Stimulated activated effector memory CD8-positive, alpha-beta T cell treated with anti-CD3 and anti-CD28 coated beads, Interleukin-12 subunit alpha, Interleukin-12 subunit beta, amount 100 ng/mL, for 72 hours (primary cell): ENCODE measurements around the gene BARHL2.

ENCODE experiments used
- ATAC-seq: fragments of 150-1000 bp; cut with Tn5 transposase; 2 replicates; pipeline ENCODE4 v1.10.0; 2021
- DNase-seq, 2 donors: peaks; one replicate each; pipeline ENCODE4 v3.0.0; 2021 to 2022; ENCODE audit warnings: low spot score in 2 of 2
- H3K27ac Mint-ChIP-seq: one replicate; pipeline ENCODE4 v1.8.0; 2022; ENCODE audit warnings: mild to moderate bottlenecking, mixed read lengths
- H3K36me3 Mint-ChIP-seq: one replicate; pipeline ENCODE4 v1.8.0; 2022; ENCODE audit warnings: mild to moderate bottlenecking, mixed read lengths
- H3K4me1 Mint-ChIP-seq: one replicate; pipeline ENCODE4 v1.8.0; 2022; ENCODE audit warnings: mixed read lengths
- H3K4me3 Mint-ChIP-seq: one replicate; pipeline ENCODE4 v1.8.0; 2022; ENCODE audit warnings: mild to moderate bottlenecking, mixed read lengths
- H3K9me3 Mint-ChIP-seq: one replicate; pipeline ENCODE4 v1.8.0; 2022; ENCODE audit warnings: mixed read lengths

Gene BARHL2

DNA sequence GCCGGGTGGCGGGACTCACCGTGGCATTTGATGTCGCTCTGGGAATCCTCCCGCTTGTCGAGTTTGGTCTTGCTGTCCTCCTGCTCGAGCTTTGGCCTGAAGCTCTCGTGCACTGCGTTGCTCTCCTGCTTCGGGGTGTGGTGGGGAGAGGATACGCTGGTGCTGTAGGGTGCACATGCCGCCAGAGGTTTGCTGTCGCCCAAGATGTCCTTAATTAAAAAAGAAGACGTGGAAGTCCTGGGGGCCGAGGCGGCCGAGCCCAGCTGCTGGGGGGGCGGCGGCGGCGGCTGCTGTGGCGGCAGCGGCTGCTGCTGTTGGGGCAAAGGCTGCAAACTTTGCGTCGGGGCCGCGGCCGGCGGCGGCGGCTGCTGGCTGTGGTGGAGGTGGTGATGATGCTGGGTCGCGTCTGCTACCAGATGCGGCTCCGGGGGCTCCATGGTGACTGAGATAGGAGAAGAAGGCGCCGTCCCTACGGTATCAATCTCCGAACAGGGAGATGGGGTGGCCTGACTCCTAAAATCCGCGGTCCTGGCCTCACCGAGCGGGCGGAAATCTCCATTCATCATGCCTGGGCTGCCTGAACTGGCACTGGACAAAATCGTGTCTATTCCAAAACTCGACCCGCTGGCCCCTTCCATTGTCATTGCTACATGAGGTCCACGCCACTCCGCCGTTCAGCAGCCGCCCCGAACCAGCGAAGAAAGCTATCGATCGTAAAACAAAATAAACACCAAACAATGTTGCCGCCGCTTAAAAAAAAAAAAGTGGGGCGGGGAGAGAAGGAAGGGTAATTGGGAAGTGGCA lies at the start of gene BARHL2:
Gene BARHL2, minus strand, starts transcription at position 751 of the 804 bp plus-strand sequence. Its CDS starts 107 bp downstream, at position 644.
- Mint-ChIP-seq H3K9me3 (no peaks in the 10 kb centered on the region), H3K4me1 (peaks cover 42% of the 10 kb centered on the region), H3K4me3 (peak within 1 kb of the TSS; percentile 57), H3K36me3 (peaks cover 36% of the 10 kb centered on the region), H3K27ac (peak within 1 kb of the TSS; percentile 78)
- DNase-seq = peak in 1 of 2 donors; percentile 48
- no peak for ATAC-seq

- H3K36me3 Mint-ChIP-seq = no peaks in the 10 kb centered on the region
These were observed 46.8 kb upstream of the BARHL2 start for GRCh38 chr1:90763930-90764329.

DNA sequence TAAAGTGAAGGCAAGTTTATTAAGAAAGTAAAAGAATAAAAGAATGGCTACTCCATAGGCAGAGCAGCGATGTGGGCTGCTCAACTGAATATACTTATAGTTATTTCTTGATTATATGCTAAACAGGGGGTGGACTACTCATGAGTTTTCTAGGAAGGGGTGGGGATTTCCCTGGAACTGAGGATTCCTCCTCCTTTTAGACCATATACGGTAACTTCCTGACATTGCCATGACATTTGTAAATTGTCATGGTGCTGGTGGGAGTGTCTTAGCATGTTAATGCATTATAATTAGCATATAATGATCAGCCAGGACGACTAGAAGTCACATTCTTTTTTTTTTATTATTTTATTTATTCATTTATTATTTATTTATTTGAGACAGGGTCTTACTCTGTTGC lies 46.4 kb upstream of the BARHL2 start:
- no peak overlapping the region for H3K4me3 Mint-ChIP-seq
- H3K36me3 Mint-ChIP-seq = no peaks in the 10 kb centered on the region

More at GRCh38 chr1:90763930-90764329, 46.8 kb upstream of the BARHL2 start:
- Mint-ChIP-seq H3K4me1 (peaks cover 5% of the 10 kb centered on the region), H3K27ac (no peak overlapping the region), H3K9me3 (peaks cover 3% of the 10 kb centered on the region), H3K4me3 (no peak overlapping the region)
- ATAC-seq = no peak
- no peak for DNase-seq

DNA sequence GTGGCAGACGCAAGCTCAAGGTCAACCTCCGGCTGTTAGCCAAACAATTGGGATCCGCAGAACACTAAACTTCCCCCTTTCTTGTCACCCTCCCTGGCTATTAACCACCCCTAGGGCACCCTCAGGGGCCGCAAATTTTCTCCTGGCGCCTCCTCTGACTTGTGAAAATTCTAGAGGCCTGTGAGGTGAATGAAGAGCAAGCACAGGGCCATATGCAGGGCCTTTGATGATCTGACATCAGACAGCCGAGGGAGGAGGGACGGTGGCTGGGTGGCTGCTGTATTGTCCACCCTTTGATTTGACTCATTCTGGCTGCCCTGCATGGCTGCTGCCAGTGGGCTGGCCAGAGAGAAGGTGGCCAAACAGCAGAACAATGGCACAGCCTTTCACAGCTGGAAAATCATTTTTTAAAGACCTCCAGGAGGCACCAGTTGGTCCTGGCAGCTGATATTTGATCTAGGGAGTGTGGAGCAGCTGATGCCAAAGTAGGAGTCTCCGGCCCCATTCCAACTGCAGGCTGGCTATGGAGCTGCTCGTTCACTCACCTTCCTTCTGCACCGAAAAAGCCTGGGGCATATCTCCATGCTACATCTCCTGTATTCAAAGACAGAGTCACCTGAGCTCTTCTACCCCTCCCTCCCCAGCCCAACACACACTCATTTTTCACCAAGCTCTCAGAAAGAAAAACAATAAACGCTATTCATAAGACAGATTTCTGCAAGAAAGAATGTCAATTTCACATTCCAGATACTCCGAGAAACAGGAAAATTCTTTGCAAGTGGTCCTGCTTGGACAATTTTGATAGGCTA lies 44.9 kb upstream of the BARHL2 start:
- no peak overlapping the region for H3K27ac Mint-ChIP-seq
- H3K9me3 Mint-ChIP-seq = peaks cover 3% of the 10 kb centered on the region
- no peaks in the 10 kb centered on the region for H3K36me3 Mint-ChIP-seq
- DNase-seq (no peak), ATAC-seq (no peak)
- no peak overlapping the region for H3K4me3 Mint-ChIP-seq
- H3K4me1 Mint-ChIP-seq = peaks cover 5% of the 10 kb centered on the region

More for the DNA sequence above, 46.4 kb upstream of the BARHL2 start:
- H3K9me3 Mint-ChIP-seq = peaks cover 3% of the 10 kb centered on the region
- DNase-seq (no peak), ATAC-seq (no peak)
- no peak overlapping the region for H3K27ac Mint-ChIP-seq
- H3K4me1 Mint-ChIP-seq = peaks cover 5% of the 10 kb centered on the region

- no peak overlapping the region for H3K4me3 Mint-ChIP-seq
- DNase-seq (no peak), ATAC-seq (peak; percentile 26)
- peaks cover 5% of the 10 kb centered on the region for H3K4me1 Mint-ChIP-seq
- peaks cover 3% of the 10 kb centered on the region for H3K9me3 Mint-ChIP-seq
- H3K36me3 Mint-ChIP-seq = no peaks in the 10 kb centered on the region
- H3K27ac Mint-ChIP-seq = no peak overlapping the region
These were observed 44.1 kb upstream of the BARHL2 start for GRCh38 chr1:90761156-90761555.

DNA sequence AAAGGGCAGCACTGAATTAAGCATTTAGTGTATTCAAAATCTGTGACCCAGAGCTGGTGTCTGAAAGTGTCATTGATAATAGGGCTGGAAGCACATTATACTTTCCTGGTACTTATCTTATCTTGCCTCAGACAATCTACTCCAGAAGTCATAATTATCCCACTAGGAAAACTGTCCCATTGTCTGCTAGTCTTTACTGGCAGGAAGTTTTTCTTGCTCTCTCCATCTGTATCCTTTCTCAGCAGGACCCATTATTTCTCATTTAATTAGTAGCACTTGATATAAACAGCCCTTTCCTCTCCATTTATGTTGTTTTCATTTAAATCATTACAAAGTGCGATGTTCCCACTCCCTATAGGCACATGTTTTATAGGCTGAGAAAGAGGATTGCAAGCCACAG lies 36.5 kb upstream of the BARHL2 start:
- Mint-ChIP-seq H3K27ac (no peak overlapping the region), H3K4me3 (no peak overlapping the region), H3K4me1 (no peaks in the 10 kb centered on the region), H3K9me3 (no peaks in the 10 kb centered on the region), H3K36me3 (no peaks in the 10 kb centered on the region)
- DNase-seq (no peak), ATAC-seq (no peak)

DNA sequence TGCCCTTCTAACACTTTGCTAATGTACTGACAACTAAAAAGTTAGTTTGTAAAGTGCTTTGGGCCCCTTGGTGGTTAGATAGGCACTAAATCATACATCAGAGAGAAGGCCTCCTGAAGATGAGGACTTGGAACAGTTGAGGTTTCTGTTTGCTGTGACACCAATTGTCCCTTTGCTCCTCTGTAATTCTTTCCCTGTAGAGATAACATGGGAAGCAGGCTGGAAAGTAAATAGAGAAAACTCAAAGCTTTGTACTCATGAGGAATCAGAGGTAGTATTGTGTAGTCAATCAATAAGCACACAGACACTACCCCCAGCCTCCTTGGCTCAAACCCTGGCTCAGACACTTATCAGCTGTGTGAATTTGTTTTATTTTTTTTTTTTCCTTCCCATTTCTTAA lies 31.6 kb upstream of the BARHL2 start:
- Mint-ChIP-seq H3K27ac (no peak overlapping the region), H3K4me3 (no peak overlapping the region), H3K9me3 (no peaks in the 10 kb centered on the region), H3K4me1 (no peaks in the 10 kb centered on the region), H3K36me3 (no peaks in the 10 kb centered on the region)
- ATAC-seq (no peak), DNase-seq (no peak)

DNA sequence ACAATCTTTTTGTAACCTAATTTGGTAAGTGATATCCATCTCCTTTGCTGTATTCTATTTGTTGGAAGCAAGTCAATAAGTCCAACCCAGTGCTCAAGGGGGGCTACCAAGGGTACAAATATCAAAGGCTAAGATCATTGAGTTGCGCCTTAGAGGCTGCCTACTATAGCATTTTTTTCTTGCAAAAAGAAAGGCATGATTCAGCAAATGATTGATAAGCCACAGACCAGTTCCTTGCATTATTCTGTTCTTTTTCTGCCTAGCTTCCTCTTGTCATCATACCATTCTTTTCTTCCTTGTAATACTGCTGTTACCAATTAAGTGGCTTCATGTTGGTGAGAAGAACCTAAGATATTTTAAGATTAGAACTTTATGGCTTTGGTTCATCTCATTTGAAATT lies 29.8 kb upstream of the BARHL2 start:
- Mint-ChIP-seq H3K9me3 (no peaks in the 10 kb centered on the region), H3K27ac (no peak overlapping the region), H3K4me1 (no peaks in the 10 kb centered on the region), H3K36me3 (no peaks in the 10 kb centered on the region), H3K4me3 (no peak overlapping the region)
- no peak for ATAC-seq
- no peak for DNase-seq

DNA sequence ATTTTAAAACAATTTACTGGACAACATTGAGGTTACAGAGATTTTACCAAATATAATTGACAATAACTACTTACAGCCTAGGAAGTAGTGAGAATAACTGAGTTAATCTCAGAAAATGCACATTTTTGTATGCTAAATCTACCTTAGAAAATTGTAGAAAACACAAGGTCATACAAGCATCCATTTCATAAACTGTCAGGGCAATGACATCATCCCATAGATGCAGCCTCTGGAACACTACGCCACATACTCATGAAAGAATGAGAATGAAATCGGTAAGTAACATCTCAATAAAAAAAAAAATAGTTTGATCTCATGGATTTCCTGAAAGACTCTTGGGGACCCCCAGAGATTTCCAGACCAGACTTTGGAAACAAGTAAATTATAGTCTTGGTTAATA lies 28.9 kb upstream of the BARHL2 start:
- no peak for ATAC-seq
- DNase-seq = no peak
- H3K4me3 Mint-ChIP-seq = no peak overlapping the region
- H3K9me3 Mint-ChIP-seq = no peaks in the 10 kb centered on the region
- H3K27ac Mint-ChIP-seq = no peak overlapping the region
- H3K4me1 Mint-ChIP-seq = no peaks in the 10 kb centered on the region
- no peaks in the 10 kb centered on the region for H3K36me3 Mint-ChIP-seq

DNA sequence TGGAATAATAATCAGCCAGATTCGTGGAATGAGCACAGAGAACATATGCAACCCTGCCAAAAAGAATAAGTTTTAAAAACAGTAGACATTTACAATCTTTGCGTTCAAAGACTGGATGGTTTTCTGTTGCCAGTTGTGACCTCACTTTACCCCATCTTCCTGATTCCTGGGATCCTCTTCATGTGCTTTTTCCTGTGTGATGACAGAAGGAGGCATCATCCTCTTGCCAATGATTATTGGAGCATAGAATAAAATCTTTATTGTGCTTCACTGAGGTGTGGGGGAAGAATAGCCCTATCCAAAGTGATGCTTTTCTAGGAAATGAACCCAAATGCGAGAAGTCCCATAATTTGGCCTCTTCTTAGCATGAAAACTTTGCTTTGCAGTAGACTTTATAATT lies 15.0 kb upstream of the BARHL2 start:
- peaks cover 36% of the 10 kb centered on the region for H3K4me1 Mint-ChIP-seq
- DNase-seq = no peak
- no peak overlapping the region for H3K4me3 Mint-ChIP-seq
- no peak overlapping the region for H3K27ac Mint-ChIP-seq
- H3K36me3 Mint-ChIP-seq = peaks cover 18% of the 10 kb centered on the region
- H3K9me3 Mint-ChIP-seq = no peaks in the 10 kb centered on the region
- ATAC-seq = no peak

DNA sequence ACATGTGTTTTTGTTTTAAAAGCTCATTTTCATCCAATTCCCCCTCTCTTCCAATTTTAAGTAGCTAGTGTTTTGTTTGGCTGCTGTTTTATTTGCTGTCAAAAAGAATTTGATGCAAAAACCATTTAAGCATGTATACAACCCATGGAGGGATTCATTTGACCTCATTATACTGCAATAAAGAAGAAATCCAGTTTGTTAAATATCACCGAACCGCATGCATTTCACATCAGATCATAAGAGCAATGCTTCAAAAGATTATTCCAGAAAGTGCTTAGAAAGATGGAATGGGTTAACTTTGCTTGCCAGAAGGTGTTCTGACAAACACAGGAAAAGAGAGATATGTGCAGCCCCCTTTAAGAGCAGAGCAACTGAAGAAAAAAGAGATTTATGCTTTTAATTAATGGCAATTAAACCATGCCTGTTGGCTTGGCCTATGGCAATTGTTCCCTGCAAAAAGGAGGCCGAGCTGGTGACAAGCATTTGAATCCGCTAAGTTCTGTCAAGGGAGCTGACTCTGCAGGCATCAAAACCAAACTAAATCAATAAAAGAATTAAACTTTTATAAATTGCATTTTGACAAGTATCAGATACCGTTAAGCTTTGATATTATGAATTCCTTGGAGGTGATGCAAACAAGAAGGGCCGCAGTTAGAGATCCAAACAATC lies 14.4 kb upstream of the BARHL2 start:
- Mint-ChIP-seq H3K4me3 (no peak overlapping the region), H3K36me3 (peaks cover 24% of the 10 kb centered on the region), H3K9me3 (no peaks in the 10 kb centered on the region), H3K27ac (no peak overlapping the region), H3K4me1 (peaks cover 38% of the 10 kb centered on the region)
- DNase-seq = no peak
- no peak for ATAC-seq

- H3K4me1 Mint-ChIP-seq = peaks cover 48% of the 10 kb centered on the region
- ATAC-seq = no peak
- peaks cover 34% of the 10 kb centered on the region for H3K36me3 Mint-ChIP-seq
These were observed 13.3 kb upstream of the BARHL2 start for GRCh38 chr1:90730243-90731022.

DNA sequence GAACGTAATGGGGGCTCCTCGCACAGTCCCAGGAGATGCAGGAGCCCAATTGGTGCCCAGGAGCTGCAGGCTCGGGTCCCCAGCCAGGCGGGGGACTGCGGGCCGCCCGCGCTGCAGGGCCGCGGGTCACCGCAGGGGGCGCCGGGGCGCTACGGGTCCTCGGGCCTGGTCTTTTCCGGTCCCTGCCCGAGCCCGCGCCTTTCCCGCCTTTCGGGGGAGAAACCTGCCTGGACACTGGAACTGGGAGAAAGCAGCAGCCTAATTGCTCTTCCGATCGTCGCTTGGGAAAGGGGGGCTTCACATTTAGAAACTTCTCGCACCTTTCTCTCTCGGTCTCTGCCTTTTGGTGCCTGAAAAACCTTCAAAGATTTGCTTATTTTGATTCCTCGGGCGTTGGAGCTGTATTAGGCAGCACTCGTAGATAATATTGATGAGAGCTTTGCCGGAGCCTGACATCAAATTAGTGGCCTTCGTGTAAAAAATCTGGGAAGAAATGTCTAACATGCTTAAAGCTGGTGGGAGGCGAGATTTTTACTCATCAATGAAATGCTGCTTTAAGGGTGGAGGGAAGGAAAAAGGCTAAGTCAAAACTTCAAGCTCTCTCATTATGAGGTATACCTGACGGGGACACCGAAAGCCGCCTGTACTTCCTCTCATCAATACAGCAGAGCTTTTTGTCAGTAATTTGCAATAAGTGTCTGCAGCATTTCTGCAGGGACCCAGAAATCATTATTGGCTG lies 12.6 kb upstream of the BARHL2 start:
- no peak for DNase-seq
- Mint-ChIP-seq H3K4me3 (peak overlapping the region; percentile 66), H3K9me3 (peaks cover 2% of the 10 kb centered on the region), H3K4me1 (peaks cover 53% of the 10 kb centered on the region), H3K27ac (no peak overlapping the region), H3K36me3 (peaks cover 41% of the 10 kb centered on the region)
- ATAC-seq = peak; percentile 58

More at GRCh38 chr1:90730243-90731022, 13.3 kb upstream of the BARHL2 start:
- peak overlapping the region; percentile 66 for H3K4me3 Mint-ChIP-seq
- H3K9me3 Mint-ChIP-seq = peaks cover 2% of the 10 kb centered on the region
- H3K27ac Mint-ChIP-seq = peak overlapping the region; percentile 64
- no peak for DNase-seq
